Activated CD4-positive, alpha-beta T cell treated with anti-CD3 and anti-CD28 coated beads, Interleukin-2, amount 10 ng/mL, durations not matched to agents 24 days and 14 days (primary cell): Measurements from ENCODE around the gene TRPM5. TPM values are rescaled to one million over a fixed set of nuclear protein-coding genes. Genes with fewer than 3 reads are reported as not detected.

Experiments
- DNase-seq: peaks from one replicate; pipeline ENCODE4 v3.0.0; 2022
- H3K27ac Mint-ChIP-seq: one replicate; pipeline ENCODE4 v1.8.0; 2022; ENCODE audit warnings: mild to moderate bottlenecking, mixed read lengths
- H3K27me3 Mint-ChIP-seq: one replicate; pipeline ENCODE4 v1.8.0; 2022; ENCODE audit warnings: mixed read lengths
- H3K36me3 Mint-ChIP-seq: one replicate; pipeline ENCODE4 v1.8.0; 2022; ENCODE audit warnings: low read depth, mild to moderate bottlenecking, mixed read lengths
- H3K4me1 Mint-ChIP-seq: one replicate; pipeline ENCODE4 v1.8.0; 2021; ENCODE audit warnings: mixed read lengths
- H3K4me3 Mint-ChIP-seq: one replicate; pipeline ENCODE4 v1.8.0; 2022; ENCODE audit warnings: mild to moderate bottlenecking, moderate library complexity, mixed read lengths
- H3K9me3 Mint-ChIP-seq: one replicate; pipeline ENCODE4 v1.8.0; 2021; ENCODE audit warnings: mixed read lengths
- intact Hi-C: fragments of 100-400 bp; cut with micrococcal nuclease; formaldehyde crosslinking; loops from one replicate; pipeline ENCODE4 v1.15.1; 2023
- total RNA-seq: library from RNA; stranded (reverse); gene quantifications from 2 replicates; pipeline ENCODE4 v1.2.3, GENCODE V29; 2022

The TRPM5 gene
- total RNA-seq, 1 donor from 2014 or later = not detected

DNA sequence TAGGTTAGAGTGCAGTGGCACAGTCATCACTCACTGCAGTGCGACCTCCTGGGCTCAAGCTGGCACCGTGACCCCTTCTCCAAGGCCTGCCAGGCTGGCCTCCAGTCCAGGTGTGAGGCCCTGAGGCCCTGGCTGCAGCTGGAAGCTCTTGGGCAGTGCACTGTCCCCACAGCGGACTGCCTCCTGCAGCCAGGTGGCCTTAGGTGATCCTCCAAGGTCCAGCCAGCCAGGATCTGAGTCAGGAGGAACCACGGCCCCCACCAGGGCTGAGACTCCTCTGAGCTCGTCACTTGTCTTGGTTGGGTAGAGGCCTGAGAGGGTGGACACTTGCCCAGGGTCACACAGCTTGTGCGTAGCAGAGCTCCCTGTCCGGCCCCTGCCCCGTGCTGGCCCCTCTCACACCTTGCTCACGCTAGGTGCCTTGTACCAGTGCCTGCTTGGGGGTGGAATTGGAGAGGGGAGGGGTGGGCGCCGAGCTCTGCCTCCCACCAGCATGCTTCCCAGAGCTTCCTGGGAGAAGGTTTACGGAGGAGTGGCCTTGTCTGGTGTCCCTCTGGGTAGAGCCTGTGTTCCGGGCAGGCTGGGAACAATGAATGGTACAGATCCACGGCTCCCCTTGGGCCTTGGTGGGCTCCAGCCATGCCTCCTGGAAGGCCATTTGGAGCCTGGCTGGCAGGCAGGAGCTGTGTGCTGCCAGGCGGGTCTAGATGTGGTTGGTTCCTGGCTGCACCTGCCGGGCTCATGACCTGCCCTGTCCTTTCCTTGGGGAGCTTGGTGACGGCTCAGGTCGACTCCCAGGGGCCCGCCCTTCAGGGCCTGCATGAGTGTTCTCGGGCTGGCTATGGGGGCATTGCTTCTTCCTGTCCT is 21.1 kb upstream of the TRPM5 start:
- no peaks in the 10 kb centered on the region for H3K9me3 Mint-ChIP-seq
- H3K27ac Mint-ChIP-seq = no peak overlapping the region
- H3K4me1 Mint-ChIP-seq = peaks cover 22% of the 10 kb centered on the region
- intact Hi-C loops = loop anchor here (2.0 kb wide), 1 partner anchor 19 kb away; no protein-coding TSS in a partner anchor
- H3K36me3 Mint-ChIP-seq = no peaks in the 10 kb centered on the region
- H3K4me3 Mint-ChIP-seq = no peak overlapping the region
- DNase-seq = no peak
- H3K27me3 Mint-ChIP-seq = peaks cover 5% of the 10 kb centered on the region

DNA sequence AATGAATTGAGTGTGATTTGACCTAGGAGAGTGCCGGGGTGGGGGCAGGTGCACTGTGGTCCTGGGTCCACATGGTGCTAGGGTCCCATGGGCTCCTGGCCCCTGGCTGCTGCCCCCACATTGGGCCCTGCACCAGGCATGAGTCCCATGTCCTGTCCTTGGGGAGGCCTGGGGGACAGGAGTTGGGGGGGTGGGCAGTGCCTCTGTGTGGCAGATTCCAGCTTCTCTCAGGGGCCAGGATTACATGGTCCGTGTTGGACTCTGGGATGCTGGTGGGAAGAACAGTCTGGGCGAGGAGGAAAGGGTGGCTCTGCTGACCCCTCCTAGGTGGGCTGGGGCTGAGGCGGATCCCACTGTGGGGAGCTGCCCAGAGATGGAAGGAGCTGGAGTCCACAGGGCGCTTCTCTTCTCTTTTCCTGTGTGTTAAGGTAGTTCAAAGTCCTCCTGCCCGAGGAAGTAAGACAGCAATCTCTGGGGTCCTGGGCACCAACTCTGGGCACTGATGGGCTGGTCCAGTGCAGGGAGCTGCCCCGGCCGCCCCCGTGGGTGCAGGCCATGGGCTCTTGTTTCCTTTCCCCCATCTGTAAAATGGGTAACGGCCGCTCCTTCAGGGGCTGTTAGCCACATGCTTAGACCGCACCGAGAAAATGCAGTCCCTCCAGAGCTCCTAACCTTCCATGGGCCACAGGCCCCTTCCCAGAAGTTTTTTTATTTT is 20.3 kb upstream of the TRPM5 start:
- Mint-ChIP-seq H3K27ac (no peak overlapping the region), H3K27me3 (peaks cover 5% of the 10 kb centered on the region), H3K4me1 (peaks cover 22% of the 10 kb centered on the region), H3K9me3 (no peaks in the 10 kb centered on the region), H3K36me3 (no peaks in the 10 kb centered on the region), H3K4me3 (no peak overlapping the region)
- intact Hi-C loops = no loop called here
- no peak for DNase-seq

DNA sequence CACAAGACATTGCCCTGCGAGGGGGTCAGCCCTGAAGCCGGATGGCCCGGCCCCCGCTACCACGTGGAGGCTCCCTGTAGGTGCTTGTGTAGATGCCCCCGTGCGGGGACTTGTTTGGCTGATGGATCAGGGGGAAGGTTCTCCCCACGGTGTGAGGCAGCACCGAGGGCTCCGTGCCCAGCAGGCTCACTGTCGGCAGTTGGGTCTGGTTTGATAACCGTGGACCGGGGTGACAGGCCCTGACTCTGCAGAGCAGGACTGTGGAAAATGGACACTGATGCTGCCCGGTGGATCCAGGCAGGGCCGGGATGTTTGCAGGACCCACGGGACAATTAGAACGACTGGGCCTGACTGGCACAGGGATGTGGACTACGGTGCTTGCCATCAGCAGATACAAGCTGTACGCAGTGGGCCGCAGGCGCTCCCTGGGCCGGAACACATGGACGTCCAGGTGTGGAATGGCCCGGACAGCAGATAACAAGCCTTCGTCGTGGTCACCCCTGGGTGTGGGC is 19.5 kb upstream of the TRPM5 start:
- Mint-ChIP-seq H3K9me3 (no peaks in the 10 kb centered on the region), H3K4me3 (no peak overlapping the region), H3K36me3 (no peaks in the 10 kb centered on the region), H3K27me3 (peaks cover 3% of the 10 kb centered on the region), H3K4me1 (peaks cover 18% of the 10 kb centered on the region), H3K27ac (no peak overlapping the region)
- no peak for DNase-seq
- intact Hi-C loops = no loop called here

DNA sequence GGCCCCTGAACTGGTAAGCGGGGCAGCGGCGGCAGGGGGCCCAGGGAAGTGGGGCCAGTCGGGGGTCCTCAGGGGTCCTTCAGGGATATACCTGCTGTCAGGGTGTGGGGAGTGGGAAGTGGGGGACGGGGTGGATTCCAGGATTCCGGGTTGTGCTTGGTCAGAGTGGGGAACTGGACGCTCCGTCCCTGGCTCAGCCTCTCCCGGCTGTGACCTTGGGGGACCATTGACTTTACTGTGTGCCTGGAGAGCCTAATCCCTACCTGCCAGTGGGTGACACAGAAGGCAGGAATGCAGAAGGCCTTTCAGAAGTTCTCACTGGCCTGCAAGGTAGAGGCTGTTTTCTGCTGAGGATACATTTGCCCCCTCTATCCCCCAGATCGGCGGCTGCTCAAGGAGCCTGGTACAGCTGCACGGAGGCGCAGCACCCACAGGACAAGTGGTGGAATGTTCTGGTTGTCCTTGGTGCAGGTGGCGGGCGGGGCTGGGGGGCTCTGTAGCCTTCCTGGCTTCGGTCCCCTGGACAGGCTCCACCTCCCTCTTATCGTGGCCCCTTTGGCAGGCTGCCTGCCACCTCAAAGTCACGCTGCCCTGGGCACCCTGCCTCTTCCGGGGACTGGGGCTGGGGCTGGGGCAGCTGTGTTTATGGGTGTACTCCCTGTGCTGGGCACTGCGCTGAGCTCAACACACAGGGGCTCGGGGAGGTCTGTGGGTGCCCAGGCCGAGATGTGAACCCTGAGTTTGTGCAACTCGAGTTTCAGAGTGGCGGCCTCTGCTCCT is 18.9 kb upstream of the TRPM5 start:
- no peaks in the 10 kb centered on the region for H3K27me3 Mint-ChIP-seq
- H3K4me1 Mint-ChIP-seq = peaks cover 17% of the 10 kb centered on the region
- H3K36me3 Mint-ChIP-seq = no peaks in the 10 kb centered on the region
- no peaks in the 10 kb centered on the region for H3K9me3 Mint-ChIP-seq
- intact Hi-C loops = no loop called here
- no peak overlapping the region for H3K27ac Mint-ChIP-seq
- no peak overlapping the region for H3K4me3 Mint-ChIP-seq
- DNase-seq = no peak

DNA sequence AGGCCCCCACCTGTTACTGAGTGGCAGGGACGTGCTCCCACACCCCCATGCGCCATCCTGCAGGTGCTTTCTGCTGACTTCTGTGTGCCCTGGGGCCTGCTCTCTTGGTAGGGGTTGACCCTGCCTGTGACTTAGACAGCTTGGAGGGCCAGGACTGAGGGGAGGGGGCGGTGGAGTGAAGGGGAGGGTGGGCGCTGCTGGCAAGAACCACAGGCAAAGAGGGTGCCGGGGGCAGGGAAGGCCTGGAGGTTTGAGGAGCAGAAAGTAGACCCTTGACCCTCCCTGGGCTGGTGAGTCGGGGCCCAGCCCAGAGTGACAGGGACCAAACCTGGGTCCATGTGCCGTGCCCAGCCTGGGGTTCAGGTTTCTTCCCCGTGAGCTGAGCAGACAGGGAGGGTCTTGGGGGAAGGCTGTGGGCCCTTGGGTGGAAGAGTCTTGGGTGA is 18.2 kb upstream of the TRPM5 start:
- Mint-ChIP-seq H3K9me3 (no peaks in the 10 kb centered on the region), H3K4me3 (no peak overlapping the region), H3K27ac (no peak overlapping the region), H3K27me3 (no peaks in the 10 kb centered on the region), H3K4me1 (peaks cover 14% of the 10 kb centered on the region), H3K36me3 (no peaks in the 10 kb centered on the region)
- intact Hi-C loops = no loop called here
- no peak for DNase-seq

DNA sequence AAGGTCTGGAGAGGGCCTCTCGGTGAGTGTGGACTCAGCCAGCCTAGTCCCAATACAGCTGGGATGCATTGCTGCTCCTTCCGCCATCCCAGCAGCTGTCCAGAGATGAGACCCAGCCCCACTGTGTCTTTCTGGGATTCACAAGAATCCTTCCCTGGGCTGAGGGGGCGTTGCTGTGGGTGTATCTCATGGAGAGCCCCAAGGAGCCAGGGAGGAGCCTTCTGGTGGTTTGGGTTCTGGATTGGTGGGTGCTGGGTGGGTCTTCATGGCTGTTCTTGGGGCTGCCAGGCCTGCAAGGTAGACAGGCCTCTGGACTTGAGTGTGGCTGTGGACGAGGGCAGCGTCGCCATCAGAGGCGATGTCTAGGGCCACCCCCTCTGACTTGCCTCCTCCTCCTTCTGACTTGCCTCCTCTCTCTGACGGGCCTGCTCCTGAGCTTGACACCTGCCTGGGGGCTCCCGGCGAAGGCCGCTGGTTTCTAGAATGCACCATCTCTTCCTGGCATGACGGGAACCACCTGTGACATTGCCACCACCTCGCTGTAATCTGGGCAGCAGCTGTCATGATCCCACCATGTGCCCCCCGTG is 17.7 kb upstream of the TRPM5 start:
- Mint-ChIP-seq H3K36me3 (no peaks in the 10 kb centered on the region), H3K27me3 (no peaks in the 10 kb centered on the region), H3K4me1 (peaks cover 9% of the 10 kb centered on the region), H3K4me3 (no peak overlapping the region), H3K9me3 (no peaks in the 10 kb centered on the region), H3K27ac (no peak overlapping the region)
- DNase-seq = no peak
- intact Hi-C loops = no loop called here

DNA sequence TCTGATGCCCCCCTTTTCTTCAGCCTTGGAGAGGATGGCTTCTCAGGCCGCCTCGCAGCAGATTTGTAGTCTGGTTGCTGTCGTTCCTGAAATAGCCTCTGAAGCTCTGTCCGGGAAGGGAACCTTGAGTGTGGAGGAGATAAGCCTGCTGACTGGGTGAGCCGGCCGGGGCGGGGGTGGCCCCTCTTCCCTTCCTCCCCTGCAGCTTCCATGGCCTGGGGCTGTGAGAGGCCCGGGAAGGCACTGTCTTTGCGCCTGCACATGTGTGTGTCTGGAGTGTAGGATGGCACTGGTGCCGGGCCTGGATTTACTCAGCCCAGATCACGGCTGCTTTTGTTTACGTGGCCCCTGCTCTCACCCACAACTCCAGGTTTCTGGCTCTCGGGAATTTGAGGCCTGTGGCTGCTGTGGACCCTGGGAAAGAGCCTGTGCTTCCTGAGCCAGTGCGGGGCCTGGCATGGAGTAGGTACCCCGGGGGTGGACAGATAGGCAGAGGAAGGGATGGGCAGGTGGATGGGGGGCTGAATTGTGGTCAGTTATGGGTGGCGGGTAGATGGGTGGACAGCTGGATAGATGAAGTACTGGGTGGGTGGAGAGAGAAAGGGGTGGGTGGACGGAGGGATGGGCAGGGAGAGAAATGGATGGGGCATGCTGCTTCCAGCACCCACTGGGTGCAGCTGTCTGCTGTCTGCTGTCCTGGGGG is 17.1 kb upstream of the TRPM5 start:
- Mint-ChIP-seq H3K27ac (no peak overlapping the region), H3K9me3 (no peaks in the 10 kb centered on the region), H3K4me3 (no peak overlapping the region), H3K27me3 (no peaks in the 10 kb centered on the region), H3K36me3 (no peaks in the 10 kb centered on the region), H3K4me1 (peaks cover 4% of the 10 kb centered on the region)
- DNase-seq = no peak
- intact Hi-C loops = no loop called here

DNA sequence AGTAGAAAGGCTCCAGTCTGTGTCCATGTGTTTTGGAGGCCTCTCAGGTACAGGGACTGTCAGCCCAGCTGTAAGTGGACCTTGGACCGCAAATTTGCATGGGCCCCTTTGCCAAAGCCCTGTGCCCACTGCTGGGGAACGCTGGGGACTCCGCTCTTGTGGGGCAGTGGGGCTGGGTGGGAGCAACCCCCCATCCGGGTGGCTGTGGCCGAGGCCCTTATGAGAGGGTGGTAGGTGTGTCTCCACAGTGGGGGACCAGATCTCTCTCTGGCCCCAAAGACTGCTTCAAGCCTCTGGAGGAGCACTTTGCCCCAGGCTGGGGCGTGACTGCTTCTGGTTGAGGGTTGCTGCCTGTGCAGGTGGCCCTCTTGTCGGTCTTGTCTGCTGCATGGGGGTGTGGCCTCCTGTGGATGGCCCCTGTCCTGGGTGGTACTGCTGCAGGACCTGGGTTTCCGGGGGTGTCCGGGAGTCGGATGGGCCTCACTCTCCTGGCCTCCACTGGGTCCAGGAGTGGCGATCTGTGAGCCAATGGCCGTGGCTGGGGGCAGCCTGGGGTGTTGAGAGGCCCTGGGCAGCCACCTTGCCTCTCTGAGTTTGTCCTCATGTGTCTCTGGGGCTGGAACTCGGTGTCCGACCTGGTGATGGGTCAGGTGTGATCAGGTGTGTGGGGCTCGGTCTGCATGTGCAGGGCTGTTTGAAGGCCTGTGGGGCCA is 16.4 kb upstream of the TRPM5 start:
- no peak overlapping the region for H3K4me3 Mint-ChIP-seq
- no peak overlapping the region for H3K27ac Mint-ChIP-seq
- intact Hi-C loops = no loop called here
- H3K27me3 Mint-ChIP-seq = no peaks in the 10 kb centered on the region
- no peaks in the 10 kb centered on the region for H3K9me3 Mint-ChIP-seq
- no peaks in the 10 kb centered on the region for H3K4me1 Mint-ChIP-seq
- DNase-seq = no peak
- no peaks in the 10 kb centered on the region for H3K36me3 Mint-ChIP-seq

DNA sequence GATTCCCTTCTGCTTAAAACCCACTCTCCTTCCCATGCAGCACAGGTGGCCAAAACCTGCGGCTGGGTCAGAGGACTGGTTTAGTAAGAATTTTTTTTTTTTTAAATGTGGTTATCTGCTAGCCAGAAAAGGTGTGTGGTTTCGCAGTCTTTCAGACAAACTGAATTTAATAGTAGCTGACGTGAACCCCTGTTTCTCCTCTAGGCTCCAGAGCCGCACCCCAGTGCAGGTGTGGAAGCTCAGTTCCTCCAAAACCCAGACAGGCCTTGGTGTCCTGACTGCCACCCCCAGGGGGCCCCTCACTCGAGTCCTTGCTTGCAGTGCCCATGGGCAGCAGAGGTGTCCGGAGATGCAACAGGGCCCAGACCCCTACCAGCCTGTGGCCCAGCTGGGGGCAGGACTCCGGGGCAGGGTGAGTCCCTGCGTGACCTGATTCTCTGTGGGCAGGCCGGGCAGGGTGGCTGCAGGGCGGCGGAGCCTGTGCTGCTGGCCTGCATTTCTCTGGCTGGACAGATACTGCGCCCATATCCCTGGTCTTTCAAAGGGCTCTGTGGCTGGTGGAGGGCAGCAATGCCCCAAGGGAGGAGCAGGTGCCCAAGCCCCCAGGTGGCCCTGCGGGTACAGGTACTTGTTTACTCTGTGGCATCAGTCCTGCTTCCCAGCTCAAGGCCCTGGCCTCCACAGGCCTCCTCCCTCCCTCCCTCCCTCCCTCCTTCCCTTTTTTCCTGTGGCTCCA is 15.7 kb upstream of the TRPM5 start:
- H3K36me3 Mint-ChIP-seq = no peaks in the 10 kb centered on the region
- intact Hi-C loops = no loop called here
- H3K27me3 Mint-ChIP-seq = no peaks in the 10 kb centered on the region
- H3K27ac Mint-ChIP-seq = no peak overlapping the region
- no peaks in the 10 kb centered on the region for H3K9me3 Mint-ChIP-seq
- DNase-seq = no peak
- H3K4me3 Mint-ChIP-seq = no peak overlapping the region
- no peaks in the 10 kb centered on the region for H3K4me1 Mint-ChIP-seq

DNA sequence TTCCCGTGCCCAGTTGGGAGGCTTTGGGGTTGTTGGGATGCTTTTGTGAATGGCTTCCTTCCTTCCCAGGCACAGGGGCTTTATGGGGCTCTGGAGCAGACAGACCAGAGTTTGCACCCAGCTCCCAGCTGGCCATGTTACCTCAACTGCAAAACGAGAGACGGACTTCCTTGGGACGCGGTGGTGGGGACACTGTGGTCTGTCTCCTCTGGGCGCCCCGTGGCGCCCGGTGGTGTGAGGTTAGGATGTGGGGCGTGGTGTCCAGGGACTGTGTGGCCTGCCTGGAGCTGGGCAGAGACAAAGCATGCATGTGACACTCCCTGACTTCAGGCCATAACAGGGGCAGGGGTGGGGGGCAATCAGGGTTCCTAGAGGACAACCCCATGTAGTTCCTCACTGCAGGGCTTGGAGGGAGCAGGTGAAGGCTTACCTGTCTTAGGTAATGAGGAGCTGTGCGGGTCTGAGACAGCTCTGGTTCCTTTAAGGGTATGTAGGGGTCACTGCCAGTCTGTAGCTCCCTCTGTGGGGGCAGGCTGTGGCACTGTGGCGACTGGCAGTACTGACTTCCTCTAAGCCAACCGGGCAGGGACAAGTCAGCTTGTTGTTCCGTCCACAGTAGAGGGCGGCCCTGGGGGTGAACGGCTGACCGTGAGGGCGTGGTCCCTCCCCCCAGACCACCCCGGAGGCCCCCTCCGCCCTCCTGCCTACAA is 14.9 kb upstream of the TRPM5 start:
- Mint-ChIP-seq H3K36me3 (peaks cover 2% of the 10 kb centered on the region), H3K27me3 (peaks cover 2% of the 10 kb centered on the region)

DNA sequence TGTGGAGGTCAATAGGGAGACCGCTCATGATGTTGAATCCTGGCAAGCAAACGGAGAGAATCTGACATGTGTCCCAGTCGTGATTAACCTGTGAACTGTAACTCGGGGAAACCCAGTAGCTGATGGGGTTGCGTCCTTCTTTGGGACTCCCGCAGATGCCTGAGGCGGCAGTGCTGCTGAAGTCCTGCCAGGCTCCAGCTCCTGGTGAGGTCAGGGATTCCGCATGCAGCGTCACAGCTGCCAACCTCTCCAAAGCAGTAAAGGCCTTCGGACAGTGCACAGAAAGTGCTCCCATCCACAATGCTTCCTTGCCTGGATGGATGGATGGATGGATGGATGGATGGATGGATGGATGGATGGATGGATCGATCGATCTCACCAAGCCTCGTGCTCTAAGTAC is 14.0 kb upstream of the TRPM5 start:
- H3K27ac Mint-ChIP-seq = no peak overlapping the region
- peaks cover 2% of the 10 kb centered on the region for H3K36me3 Mint-ChIP-seq
- H3K9me3 Mint-ChIP-seq = no peaks in the 10 kb centered on the region
- peaks cover 2% of the 10 kb centered on the region for H3K27me3 Mint-ChIP-seq
- intact Hi-C loops = no loop called here
- H3K4me1 Mint-ChIP-seq = no peaks in the 10 kb centered on the region
- DNase-seq = no peak
- H3K4me3 Mint-ChIP-seq = no peak overlapping the region

More for the DNA sequence above, 14.9 kb upstream of the TRPM5 start:
- H3K4me3 Mint-ChIP-seq = no peak overlapping the region
- H3K27ac Mint-ChIP-seq = no peak overlapping the region
- no peaks in the 10 kb centered on the region for H3K9me3 Mint-ChIP-seq
- intact Hi-C loops = no loop called here
- H3K4me1 Mint-ChIP-seq = no peaks in the 10 kb centered on the region
- DNase-seq = no peak

DNA sequence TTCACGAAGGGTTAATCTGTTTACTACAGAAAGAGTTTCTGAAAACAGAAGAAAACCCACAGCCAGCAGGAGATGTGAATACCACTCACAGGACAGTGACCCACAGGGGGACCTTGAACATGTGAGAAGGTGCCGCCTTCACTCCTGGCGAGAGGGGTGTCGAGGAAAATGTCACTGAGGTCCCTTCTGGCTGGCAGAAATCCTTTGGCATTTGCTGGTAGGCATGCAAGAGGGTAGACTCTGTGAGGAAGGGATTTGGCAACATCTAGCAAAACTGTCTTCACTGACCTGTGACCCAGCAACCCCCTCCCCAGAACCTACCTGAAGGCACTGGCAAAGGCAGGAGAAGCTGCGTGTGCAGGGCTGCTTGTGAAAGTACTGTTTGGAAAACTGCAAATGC is 9.1 kb upstream of the TRPM5 start:
- Mint-ChIP-seq H3K9me3 (no peaks in the 10 kb centered on the region), H3K27me3 (peaks cover 2% of the 10 kb centered on the region), H3K4me3 (no peak overlapping the region), H3K4me1 (no peaks in the 10 kb centered on the region), H3K27ac (no peak overlapping the region), H3K36me3 (peaks cover 2% of the 10 kb centered on the region)
- intact Hi-C loops = no loop called here
- no peak for DNase-seq
